GM21619 (cell line): ENCODE data around the gene PRKAG3.
"Not testable (repeated sequence)": the region's sequence is repeated elsewhere in the genome, so short reads cannot be mapped to it uniquely, and the experiment has no call there.

Source experiments
- ATAC-seq: cut with Tn5 transposase; IDR thresholded peaks from one replicate; pipeline ENCODE4 v1.9.1; 2021; ENCODE audit not compliant: unreplicated experiment

The PRKAG3 gene

DNA sequence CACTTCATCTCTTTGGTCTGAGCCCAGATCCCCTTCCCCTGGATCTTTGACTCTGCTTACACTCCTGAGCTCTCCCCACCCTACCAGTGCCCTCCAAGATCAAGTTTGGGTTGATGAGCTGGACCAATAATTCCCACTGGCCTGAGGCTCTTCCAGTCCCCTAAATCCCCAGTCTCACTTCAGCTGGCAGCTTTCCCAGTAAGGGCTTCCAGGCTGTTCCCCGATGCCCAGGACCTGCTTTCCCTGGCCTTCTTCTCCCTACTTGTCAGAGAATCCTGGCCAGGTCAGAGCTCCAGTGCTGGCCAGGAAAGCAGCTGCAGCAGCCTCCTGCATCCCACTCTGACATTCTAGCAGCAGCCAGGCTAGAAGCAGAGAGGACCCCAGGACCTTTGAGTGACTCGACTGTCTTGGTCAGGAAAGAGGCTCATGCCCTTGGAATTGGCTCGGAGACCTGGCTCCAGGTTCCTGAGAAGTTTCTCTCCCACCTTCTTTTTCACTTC is 31.5 kb upstream of the PRKAG3 start:
- ATAC-seq, result no peak

DNA sequence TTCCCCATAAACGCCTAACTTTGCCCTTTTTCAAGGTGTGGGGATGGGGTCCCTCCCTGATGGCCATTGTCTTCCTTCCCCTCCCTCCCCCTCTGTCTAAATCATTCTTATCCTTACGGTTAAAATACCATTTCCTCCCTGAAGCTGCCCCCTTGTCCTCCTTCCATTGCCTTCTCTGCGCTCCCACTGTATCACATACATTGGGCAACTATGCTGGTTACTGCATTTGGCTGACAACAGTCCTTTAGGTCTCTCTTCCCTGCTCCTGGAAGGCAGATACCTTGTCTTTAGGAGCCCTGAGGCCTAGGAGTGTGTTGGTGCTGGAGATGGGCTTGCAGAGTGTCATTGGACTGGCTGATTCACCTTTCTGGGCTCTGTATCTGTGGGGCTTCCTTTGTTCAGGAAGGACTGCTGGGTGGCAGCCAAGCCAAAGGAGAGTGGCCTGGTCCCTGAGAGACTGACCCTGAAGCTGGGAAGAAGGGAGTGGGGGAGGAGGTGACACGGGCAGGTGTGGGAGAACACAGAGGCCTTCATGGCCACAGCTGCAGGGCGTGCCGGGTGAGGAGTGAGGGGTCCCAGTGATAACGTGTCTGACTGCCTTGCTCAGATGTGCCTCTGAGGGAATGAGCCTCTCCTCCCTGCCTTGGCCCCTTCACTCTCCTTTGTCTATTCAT is 30.2 kb upstream of the PRKAG3 start:
- no peak for ATAC-seq

DNA sequence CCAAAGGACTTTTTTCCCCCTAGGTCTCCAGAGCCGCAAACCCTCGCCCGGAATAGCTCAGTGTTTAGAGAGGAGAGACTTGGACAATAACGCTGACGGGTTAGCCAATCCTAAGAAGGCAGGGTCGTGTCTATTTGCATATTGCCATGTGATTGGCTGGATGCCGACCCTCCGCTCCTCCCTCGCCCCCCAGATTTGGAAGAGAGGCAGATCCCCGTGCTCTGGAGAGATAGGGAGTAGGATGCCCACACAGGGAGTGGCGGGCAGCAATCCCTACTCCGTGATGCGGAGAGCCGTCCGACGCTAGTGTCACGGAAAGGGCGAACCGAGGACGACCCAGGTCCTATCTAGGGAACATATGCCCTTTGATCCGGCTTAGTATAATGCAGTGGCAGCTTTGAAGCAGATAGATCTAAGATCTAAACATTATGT is 29.4 kb upstream of the PRKAG3 start:
- no peak for ATAC-seq

DNA sequence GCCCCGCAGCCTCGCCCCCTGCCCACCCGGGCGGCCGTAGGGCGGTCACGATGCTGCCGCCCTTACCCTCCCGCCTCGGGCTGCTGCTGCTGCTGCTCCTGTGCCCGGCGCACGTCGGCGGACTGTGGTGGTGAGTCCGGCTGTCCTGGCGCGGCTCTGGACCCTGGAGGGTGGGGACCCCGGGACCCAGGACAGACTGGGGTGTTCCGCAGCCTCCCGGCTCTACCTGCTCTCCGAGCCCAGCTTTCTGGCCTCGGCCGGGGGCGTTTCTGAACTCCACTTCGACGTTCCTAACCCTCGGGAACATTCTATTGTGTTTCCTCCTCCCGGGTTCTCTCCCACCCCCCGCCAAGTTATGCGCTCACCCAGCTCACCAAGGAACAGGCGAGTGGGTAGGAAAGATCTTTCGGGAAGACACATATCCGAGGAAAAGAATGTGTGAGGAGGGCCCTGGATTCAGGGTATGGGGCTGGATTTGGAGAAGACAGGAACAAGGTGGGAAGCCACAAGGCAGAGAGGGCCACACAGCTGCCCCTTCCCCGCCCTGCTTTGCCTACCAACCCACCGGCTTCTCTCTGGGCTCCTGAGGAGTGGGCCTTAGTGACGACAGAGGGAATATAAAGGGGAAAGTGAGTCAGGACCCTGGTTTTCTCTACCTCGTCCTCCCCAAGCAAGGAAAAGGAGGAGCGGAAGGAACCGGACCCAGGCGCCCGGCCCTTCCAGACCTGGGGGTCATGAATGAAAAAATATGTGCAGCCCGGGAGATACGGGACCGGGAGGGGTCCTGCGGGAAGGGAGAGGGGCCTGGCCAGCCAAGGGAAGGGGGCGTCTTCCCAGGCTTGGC is 28.6 kb upstream of the PRKAG3 start:
- no peak for ATAC-seq

DNA sequence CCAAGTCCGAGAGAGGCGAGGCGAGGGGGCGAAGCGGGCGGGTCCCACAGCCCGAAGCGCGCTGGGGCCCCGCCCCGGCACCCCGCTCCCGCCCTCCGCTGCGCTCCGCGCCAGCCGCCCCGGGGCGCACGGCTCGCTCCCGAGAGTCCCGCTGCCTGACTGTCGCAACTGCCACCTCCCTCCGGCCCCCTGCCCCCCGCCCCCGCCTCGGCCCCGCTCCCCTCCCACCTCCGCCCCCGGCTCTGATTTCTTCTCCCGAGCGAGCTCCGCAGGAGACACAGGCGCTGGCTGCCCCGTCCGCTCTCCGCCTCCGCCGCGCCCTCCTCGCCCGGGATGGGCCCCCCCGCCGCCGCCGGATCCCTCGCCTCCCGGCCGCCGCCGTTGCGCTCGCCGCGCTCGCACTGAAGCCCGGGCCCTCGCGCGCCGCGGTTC is 28.0 kb upstream of the PRKAG3 start, which contains the start of gene WNT6:
WNT6 (plus strand) TSS at position 250 of the 432 bp plus-strand sequence. CDS start 233 bp downstream, outside the sequence.
- no peak for ATAC-seq

DNA sequence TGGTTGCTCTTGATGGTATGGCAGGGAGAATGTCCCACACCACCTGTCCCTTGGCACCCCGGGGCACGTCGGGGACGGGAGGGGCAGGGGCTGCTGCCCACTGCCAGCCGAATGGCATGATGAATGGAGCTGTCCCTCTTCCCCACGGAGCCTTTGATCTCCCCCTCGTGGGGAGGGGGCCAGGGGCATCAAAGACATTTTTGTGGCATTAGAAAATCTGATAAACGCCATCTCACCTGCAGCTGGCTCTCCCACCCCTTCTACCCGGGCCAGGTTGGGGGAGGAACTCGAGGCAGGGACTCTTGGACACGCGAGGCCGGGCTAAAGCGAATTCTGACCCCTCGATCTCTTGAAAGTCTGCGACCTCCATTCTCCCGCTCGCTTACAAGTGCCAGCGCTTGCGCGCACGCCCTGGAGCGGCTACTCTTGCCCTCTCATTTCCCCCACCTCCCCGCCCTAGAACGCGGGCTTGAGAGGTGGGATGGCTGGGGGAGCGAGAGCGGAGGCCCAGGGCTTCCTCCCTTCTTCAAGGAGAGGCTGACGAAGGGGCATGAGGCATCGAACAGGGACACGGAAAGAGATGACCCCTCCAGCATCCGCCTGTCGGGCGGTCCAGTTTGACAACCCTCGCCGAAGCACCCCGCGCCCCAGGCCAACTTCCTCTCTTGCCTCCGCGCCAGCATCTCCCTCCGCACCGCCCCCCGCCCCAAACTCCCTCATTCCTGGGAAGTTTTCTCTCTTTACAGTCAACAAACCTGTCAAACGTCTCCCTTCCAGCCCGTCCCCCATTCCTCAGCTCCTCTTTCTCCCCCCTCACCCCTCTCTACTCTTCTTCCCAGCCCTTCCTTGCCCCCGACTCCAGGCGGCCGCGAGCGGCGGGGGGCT is 27.3 kb upstream of the PRKAG3 start:
- no peak for ATAC-seq

DNA sequence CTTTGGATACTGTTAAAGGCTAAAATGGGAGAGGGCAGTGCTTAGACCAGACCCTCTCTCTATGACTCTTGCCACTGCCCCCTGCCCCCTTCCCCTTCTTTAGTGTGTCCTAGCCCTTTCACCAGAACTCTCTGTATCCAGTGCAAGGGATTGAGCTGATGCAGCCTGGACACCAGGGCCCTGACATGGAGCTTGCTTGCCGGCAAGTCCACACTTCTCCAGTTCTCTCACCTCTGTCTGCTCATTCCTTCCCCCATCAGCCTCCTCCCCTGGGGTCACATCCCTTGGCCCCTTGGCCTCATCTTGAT is 26.5 kb upstream of the PRKAG3 start:
- no peak for ATAC-seq

DNA sequence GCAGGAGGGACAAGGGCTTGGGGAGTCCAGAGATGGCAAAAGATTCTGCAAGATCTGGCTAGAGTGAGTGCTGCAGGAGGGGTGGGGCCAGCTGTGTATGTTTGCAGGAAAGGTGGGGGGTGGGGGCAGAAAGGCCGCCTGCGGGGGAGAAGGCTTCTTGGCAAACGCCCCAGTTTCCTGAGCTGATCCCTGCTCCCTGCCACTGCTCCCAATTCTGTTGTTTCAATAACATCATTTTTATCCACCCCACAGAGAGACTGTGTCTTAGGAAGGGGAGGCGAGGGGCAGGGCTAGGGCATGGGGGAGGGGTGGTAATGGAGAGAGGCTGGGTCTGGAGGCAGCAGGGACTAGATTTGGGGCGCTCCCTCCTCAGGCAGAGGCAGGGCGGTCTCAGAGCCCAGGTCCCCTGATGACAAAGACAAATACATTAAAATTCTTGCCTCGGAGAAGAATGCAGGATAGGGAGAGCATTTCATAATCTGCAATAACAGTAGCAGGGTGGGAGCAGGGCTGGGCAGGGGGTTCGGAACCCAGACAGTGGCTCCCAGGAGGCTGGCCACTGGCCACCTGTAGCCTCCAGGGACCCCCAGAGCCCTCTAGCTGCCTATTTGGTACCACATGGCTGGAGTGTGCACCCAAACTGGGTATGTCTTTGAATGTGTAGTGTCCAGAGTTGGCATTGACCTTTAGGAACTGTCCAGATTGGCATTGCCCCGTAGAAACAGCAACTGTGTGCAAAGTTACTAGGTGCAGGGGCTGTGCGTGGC is 26.0 kb upstream of the PRKAG3 start:
- ATAC-seq, result no peak

DNA sequence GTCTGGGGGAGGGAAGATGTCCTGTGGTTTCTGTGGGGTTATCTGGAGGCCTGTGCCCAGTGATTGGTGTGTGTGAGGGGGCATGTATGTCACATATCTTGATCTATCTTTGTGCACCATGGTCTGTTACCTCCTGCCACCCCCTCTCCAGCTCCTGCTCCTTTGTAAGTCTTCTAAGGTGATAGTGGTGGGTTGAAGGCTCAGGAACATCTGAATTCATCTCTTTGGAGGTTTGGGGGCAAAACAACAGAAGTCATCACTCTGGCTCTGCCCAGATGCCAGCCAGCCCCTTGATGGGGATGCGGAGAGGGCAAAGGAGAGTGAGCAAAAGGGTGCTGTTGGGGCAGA is 25.3 kb upstream of the PRKAG3 start:
- no peak for ATAC-seq

DNA sequence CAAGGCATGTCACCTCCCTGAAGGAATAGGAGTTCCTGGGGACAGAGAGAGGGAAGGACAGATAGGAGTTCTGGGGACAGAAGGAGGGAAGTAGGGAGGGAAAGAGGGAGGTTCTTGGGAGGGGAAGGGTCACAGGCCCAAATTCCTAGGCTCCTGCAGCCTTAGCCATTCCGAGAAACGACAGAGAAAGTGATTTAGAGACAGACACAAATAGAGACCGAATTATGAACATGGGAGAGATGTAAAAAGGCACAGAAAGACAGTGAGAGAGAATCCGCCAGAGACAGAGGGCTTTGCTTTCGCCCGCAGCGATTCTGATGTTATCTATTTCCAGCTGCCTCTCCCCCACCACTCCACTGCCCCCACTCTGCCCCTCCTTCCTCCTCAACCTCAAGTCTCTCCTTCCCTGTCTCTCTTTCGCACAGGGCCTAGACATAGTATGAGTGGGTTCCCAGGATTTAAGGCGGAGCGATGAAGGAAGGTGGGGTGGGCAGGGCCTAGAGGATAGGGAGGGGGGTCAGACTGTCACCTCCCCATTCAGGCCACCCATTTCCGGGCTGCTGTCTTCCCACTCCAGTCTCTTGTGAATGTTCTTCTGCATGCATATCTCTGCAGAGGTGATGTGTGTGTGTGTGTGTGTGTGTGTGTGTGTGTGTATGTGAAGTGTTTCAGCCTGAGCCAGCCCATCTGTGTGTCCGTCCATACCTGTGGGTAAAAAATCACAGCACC is 24.7 kb upstream of the PRKAG3 start:
- ATAC-seq, result no peak

DNA sequence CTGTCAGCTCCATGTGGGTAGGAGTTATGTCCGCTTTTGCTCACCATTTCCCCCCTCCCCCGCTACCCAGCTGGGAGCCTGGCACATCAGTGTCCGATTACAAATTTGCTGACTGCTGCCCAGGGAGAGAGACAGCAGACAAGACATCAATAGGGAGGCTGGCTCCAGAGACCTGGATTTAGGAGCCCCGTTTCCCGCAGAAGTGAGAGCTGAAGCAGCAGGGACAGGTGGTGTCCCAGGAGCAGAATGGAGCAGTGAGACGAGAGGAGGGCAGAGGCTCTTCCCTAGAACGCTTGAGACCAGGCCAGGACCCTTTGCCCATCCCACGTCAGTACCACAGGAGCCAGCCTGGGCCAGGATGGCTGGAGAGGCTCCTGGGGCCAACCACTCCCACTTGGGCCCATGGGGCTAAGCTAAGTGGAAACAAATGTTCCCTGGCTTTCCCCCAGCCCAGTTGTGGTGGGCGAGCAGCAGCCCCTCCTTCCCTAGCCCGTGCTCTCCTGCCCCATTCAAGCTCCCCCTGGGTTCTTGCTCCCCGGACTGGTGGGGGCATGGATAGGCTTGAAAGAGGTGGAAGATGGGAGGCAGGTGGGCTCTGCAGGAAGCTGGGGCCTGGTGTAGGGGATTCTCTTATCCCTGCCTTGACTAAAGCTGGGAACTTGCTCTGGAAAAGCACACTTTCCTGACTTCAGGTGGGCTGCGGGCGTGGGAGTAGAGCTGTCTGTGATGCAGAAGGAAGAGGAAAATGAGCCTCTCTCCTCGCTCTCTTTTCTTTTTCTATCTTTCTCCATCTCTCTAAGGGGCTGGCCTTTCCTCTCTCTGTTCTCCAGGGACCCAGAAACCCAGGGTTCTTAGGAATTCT is 23.9 kb upstream of the PRKAG3 start:
- no peak for ATAC-seq

DNA sequence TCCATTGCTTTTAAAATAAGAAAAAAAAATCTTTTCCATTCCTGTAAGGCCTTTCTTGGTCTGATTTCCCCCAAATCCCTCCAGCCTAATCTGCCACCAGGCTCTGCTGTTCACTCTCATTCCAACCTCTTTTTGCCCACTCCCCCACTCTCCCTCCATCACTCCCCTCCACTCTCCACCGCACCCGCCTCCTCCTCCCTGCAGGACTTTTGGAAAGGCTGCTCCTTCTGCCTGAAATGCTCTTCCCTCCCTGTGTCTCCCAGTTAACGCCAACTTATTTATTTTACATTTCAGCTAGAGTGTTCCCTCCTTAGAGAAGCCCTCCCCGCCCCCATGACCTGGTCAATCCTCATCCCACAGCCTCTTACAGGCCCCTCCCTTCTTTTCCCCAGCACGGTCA is 23.3 kb upstream of the PRKAG3 start:
- no peak for ATAC-seq

DNA sequence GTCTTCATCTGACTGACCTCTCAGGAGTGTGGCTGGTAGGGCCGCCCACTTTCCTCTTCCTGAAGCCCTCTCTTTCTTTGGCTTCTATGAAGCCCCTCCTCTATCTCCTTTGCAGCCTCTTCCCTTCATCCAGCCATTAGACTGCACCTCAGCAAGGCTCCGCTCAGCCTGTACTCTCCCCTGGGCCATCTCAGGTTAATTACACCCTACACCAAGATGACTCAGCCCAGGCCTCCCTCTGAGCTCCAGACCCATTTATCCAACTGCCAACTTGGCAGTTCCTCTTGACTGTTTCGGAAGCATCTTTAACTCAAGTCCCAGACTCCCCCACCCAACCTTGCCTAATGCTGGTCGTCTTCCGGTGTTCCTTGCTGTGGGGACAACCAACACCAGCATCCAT is 22.2 kb upstream of the PRKAG3 start:
- no peak for ATAC-seq

DNA sequence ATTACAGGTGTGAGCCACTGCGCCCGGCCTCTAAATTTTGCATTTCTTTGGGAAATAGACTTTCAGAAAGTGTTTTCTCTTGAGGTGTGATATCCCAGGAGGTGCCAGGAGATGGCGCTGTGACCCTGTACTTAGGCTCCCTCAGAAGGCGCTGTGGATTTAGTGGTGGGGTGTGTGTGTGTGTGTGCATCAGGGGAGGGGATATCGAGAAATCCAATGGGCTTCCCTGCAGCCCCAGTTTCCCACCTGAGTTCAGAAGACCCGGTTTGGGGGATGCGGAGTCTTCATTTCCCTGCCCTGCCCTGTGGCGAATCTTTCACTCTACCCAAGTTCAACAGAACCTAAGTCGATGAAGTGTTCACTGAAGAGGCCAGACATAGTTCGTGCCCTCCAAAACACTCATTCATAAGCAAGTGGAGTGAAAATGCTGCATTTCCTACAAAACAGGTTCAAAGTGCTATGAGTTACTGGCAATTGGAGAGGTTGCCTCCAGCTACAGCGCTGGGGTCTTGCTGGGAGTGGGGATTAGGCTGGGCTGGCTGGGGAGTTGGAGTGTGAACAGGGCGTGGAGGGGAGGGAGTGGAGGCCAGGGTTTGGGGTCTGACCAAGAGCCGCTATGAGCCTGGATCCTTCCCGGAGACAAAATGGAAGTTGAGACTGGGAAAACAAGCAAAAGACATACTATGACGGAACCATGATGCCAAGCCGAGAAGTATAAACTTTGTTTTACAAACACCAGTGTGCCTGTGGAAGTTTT is 21.5 kb upstream of the PRKAG3 start:
- no peak for ATAC-seq

DNA sequence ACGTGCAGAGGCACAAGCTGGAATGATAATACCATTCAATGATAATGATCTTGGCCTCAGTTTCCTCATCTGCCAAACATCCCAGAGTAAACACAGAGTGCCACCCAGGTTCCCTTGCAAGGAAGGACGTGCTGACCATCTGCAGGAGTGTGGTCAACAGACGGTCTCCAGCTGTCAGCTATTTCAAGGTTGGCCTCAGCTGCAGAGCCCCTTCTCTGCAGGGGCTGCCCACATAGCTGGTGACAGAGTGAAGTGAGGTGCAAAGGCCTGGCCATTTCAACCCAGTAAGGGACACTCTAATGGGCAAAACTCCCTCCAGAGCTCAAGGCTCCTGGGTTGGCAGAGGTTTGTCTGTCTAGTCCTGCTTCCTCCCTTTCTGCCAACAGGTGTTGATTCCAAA is 19.7 kb upstream of the PRKAG3 start:
- ATAC-seq, result no peak

DNA sequence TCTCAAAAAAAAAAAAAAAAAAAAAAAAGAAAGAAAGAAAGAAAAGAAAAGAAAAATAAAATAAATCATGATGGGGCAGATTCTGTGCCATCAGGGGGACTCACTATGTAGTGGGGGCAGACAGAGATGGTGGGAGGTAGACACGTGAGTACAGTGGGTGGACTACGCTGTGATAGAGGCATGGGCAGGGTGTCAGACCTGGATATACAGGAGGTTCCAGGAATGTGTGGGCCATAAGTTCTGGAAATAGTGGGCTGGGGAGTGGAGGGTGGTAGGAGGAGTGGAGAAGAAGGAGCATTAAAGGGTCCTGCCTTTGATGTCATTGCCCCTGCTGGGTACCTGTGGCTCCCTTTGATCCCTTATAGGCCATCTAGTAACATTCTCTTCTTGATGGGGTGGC is 19.2 kb upstream of the PRKAG3 start:
- ATAC-seq, result no peak

DNA sequence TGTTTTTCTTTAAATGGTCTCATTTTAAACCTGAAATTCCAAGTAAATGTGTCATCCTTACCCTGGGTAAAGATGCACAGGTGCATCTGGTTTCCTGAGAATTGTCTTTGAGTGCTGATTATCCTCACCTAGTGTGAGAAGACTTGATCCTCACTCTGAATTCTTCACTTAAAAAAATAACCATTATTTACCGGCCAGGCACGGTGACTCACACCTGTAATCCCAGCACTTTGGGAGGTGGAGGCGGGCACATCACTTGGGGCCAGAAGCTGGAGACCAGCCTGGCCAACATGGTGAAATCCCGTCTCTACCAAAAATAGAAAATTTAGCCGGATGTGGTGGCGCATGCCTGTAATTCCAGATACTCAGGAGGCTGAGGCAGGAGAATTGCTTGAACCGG is 18.1 kb upstream of the PRKAG3 start:
- no peak for ATAC-seq

DNA sequence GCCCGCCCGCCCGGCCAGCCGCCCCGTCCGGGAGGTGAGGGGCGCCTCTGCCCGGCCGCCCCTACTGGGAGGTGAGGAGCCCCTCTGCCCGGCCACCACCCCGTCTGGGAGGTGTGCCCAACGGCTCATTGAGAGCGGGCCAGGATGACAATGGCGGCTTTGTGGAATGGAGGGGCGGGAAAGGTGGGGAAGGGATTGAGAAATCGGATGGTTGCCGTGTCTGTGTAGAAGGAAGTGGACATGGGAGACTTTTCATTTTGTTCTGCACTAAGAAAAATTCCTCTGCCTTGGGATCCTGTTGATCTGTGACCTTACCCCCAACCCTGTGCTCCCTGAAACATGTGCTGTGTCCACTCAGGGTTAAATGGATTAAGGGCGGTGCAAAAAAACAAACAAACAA is 15.4 kb upstream of the PRKAG3 start:
- ATAC-seq, result not testable (repeated sequence)
